ENCODE results near the gene KCNQ4. TPM values are rescaled to one million over a fixed set of nuclear protein-coding genes. Genes with fewer than 3 reads are reported as not detected.

KCNQ4 gene
- total and polyA plus RNA-seq, 2 of the 13 experiments (the other 11 are each of a cell fraction or from before 2014, with no cell fraction given), result 0.02 to 0.09 TPM

GRCh38 chr1:40758004-40758403 lies 25.6 kb upstream of the KCNQ4 start (continued):
- TF ChIP-seq MIER3 (CRISPR knock-in tag; IDR thresholded peaks at IDR 0.05; ENCODE audit: borderline replicate concordance), result no peak

GRCh38 chr1:40758578-40759343 lies 24.8 kb upstream of the KCNQ4 start:
- H3K27me3 ChIP-seq (ENCODE audit: control insufficient read depth in 1 of 2, insufficient read depth in 2 of 2, low read length in 2 of 2), result no peaks in the 10 kb centered on the region
- peak; percentile 95 for FAIRE-seq
- H2AFZ ChIP-seq (ENCODE audit: low read length), result no peak overlapping the region
- H3K9me3 ChIP-seq (ENCODE audit: low read length), result no peaks in the 10 kb centered on the region
- peak; percentile 93 for ATAC-seq
- BruUV-seq (replicated peaks), result TSS peak; percentile 27
- H4K20me1 ChIP-seq (ENCODE audit: insufficient read depth, low read length), result no peaks in the 10 kb centered on the region
- peak overlapping the region; percentile 64 for H3K4me2 ChIP-seq (ENCODE audit: low read depth, low read length)
- peak overlapping the region; percentile 89 for H3K27ac ChIP-seq (ENCODE audit: extremely low read length, insufficient read depth, low read length)
- peak overlapping the region; percentile 57 for H3K9ac ChIP-seq (ENCODE audit: insufficient read depth, low read depth, low read length)
- H3K79me2 ChIP-seq (ENCODE audit: insufficient read depth, low read length), result peaks cover 2% of the 10 kb centered on the region
- peak overlapping the region in 1 of 3 experiments; percentile 1; a peak in 1 of 6 replicates for H3K4me3 ChIP-seq (replicated peaks in 1 of 3; ENCODE audit: insufficient read depth in 1 of 3, low read depth in 2 of 3, low read length in 3 of 3)
- intact Hi-C loops (cut with micrococcal nuclease; ENCODE audit: unreplicated experiment) (loop anchor here (5.0 kb wide), 1 partner anchor 66 kb away; the partner anchor contains the start of gene NFYC), in situ Hi-C loops (cut with HindIII; ENCODE audit: extremely low pct_ligation_motif_present, low pct_unique_long_range_greater_than_20kb) (no loop called here)
- ChIA-PET POLR2A (interaction anchor here (0.7 to 4.6 kb wide), 13 partner anchors 9 to 68 kb away, joined by 3 to 91 read pairs (median 5); partner anchors contain the start of gene NFYC), CTCF (ENCODE audit: low intra/inter-chr PET ratio, low total read pairs) (no interaction called here)
- peak; percentile 93 for DNase-seq (ENCODE audit: low spot score)
- peaks cover 54% of the 10 kb centered on the region for H3K4me1 ChIP-seq (ENCODE audit: insufficient read depth, low read length)
- 34% methylated on average over 6 of the region's 6 CpGs for WGBS (ENCODE audit: low lambda C conversion rate)
- H3K36me3 ChIP-seq (replicated peaks in 1 of 2; ENCODE audit: control insufficient read depth in 1 of 2, insufficient read depth in 2 of 2, low read length in 2 of 2), result peaks cover 22 to 70% of the 10 kb centered on the region in 2 experiments
- TF ChIP-seq ZNF607 (CRISPR knock-in tag; IDR thresholded peaks at IDR 0.05; ENCODE audit: borderline replicate concordance) (no peak; the same call in 1 of the 2 replicates), POGK (CRISPR knock-in tag; conservative IDR thresholded peaks at IDR 0.05) (0 out of 2 replicates have a peak, but pooled peaks have one; percentile 24), CEBPG (CRISPR knock-in tag; IDR thresholded peaks at IDR 0.05) (no peak), MXD1 (CRISPR knock-in tag; IDR thresholded peaks at IDR 0.05) (no peak), ZSCAN9 (CRISPR knock-in tag; IDR thresholded peaks at IDR 0.05; ENCODE audit: borderline replicate concordance) (no peak; the same call in 1 of the 2 replicates), ZNF749 (CRISPR knock-in tag; IDR thresholded peaks at IDR 0.05; ENCODE audit: borderline replicate concordance) (no peak), SRSF1 (optimal IDR thresholded peaks at IDR 0.05; ENCODE audit: low read depth, low read length) (no peak), HMG20A (CRISPR knock-in tag; IDR thresholded peaks at IDR 0.05; ENCODE audit: borderline replicate concordance) (peak; percentile 56; the same call in 1 of the 2 replicates), TFAP4 (IDR thresholded peaks at IDR 0.05; ENCODE audit: borderline replicate concordance, low read depth) (no peak), NFYB (CRISPR knock-in tag; IDR thresholded peaks at IDR 0.05) (no peak), SCMH1 (CRISPR knock-in tag; IDR thresholded peaks at IDR 0.05; ENCODE audit: borderline replicate concordance) (no peak), ZMAT5 (CRISPR knock-in tag; IDR thresholded peaks at IDR 0.05; ENCODE audit: borderline replicate concordance, low read depth) (no peak), ZNF557 (CRISPR knock-in tag; IDR thresholded peaks at IDR 0.05) (no peak), RFXAP (CRISPR knock-in tag; IDR thresholded peaks at IDR 0.05; ENCODE audit: borderline replicate concordance) (no peak)

All from HepG2 (cell line).